IMR-90 (cell line): ENCODE results near the gene DBNL. TPM values are rescaled to one million over a fixed set of nuclear protein-coding genes. Genes with fewer than 3 reads are reported as not detected.
A peak's percentile ranks its signal among the peaks of the same experiment; 100 is the strongest.

Source experiments
- ATAC-seq: fragments of 200-7000 bp; cut with Tn5 transposase; 2 replicates; pipeline ENCODE4 v1.9.1; 2020; ENCODE audit warnings: low read depth, mild to moderate bottlenecking, moderate library complexity
- BruUV-seq: library from RNA; stranded (reverse); fragments of 400-500 nt; replicated peaks from 2 replicates; lab custom pipeline; 2021; lab: Mats Ljungman, UMichigan
- CTCF ChIA-PET: fragments of 300-600 bp; formaldehyde crosslinking; extraction: SDS; loops from one replicate; lab custom pipeline; 2021; ENCODE audit warnings: antibody characterized with exemption; lab: Yijun Ruan, JAX
- POLR2A ChIA-PET: fragments of 300-600 bp; sonication (Branson Sonifier 250); formaldehyde crosslinking; loops from one replicate; lab custom pipeline; 2022; ENCODE audit warnings: antibody characterized with exemption; ENCODE audit not compliant: unreplicated experiment; lab: Charles Lee
- DNase-seq: peaks from one replicate; pipeline ENCODE4 v3.0.0; 2013
- H2AFZ ChIP-seq: replicated peaks from 2 replicates; pipeline ENCODE3; 2013; ENCODE audit warnings: low read length, mild to moderate bottlenecking; ENCODE audit not compliant: poor library complexity
- H2AK5ac ChIP-seq: 2 replicates; pipeline ENCODE4 v1.6.1; 2013; ENCODE audit warnings: low read depth, low read length, inconsistent platforms
- H2AK9ac ChIP-seq: replicated peaks from 2 replicates; pipeline ENCODE3; 2013; ENCODE audit warnings: mild to moderate bottlenecking, low read depth, low read length, moderate library complexity; ENCODE audit not compliant: poor library complexity
- H2BK120ac ChIP-seq: 2 replicates; pipeline ENCODE4 v1.6.1; 2013; ENCODE audit warnings: low read depth, low read length, inconsistent platforms
- H2BK15ac ChIP-seq: 3 replicates; pipeline ENCODE4 v1.6.1; 2013; ENCODE audit warnings: low read depth, low read length, inconsistent platforms
- H2BK20ac ChIP-seq: 2 replicates; pipeline ENCODE4 v1.6.1; 2013; ENCODE audit warnings: low read depth, mild to moderate bottlenecking, inconsistent platforms, low read length, moderate library complexity
- H2BK5ac ChIP-seq: 2 replicates; pipeline ENCODE4 v1.6.1; 2013; ENCODE audit warnings: mild to moderate bottlenecking, low read depth, low read length, inconsistent platforms; ENCODE audit not compliant: poor library complexity, severe bottlenecking
- H3K14ac ChIP-seq: replicated peaks from 2 replicates; pipeline ENCODE4 v1.6.1; 2013; ENCODE audit warnings: low read depth, low read length, inconsistent platforms
- H3K18ac ChIP-seq: 2 replicates; pipeline ENCODE4 v1.6.1; 2013; ENCODE audit warnings: low read depth, low read length, control low read depth
- H3K23ac ChIP-seq: 2 replicates; pipeline ENCODE4 v1.6.1; 2013; ENCODE audit warnings: low read depth, low read length, inconsistent platforms
- H3K27ac ChIP-seq: 2 replicates; pipeline ENCODE4 v1.5.1; 2013; ENCODE audit warnings: mild to moderate bottlenecking, control low read depth, low read length; ENCODE audit not compliant: insufficient read depth
- H3K27me3 ChIP-seq: 2 replicates; pipeline ENCODE4 v1.6.1; 2013; ENCODE audit warnings: low read length; ENCODE audit not compliant: control insufficient read depth, insufficient read depth
- H3K36me3 ChIP-seq: 2 replicates; pipeline ENCODE4 v1.6.1; 2013; ENCODE audit warnings: low read length, mixed read lengths; ENCODE audit not compliant: control insufficient read depth, insufficient read depth
- H3K4ac ChIP-seq: 2 replicates; pipeline ENCODE4 v1.6.1; 2013; ENCODE audit warnings: low read depth, low read length, inconsistent platforms
- H3K4me1 ChIP-seq: 2 replicates; pipeline ENCODE4 v1.6.1; 2013; ENCODE audit warnings: low read length, mixed read lengths; ENCODE audit not compliant: control insufficient read depth, insufficient read depth
- H3K4me2 ChIP-seq: 2 replicates; pipeline ENCODE4 v1.6.1; 2013; ENCODE audit warnings: low read depth, mild to moderate bottlenecking, control low read depth, low read length, moderate library complexity
- H3K4me3 ChIP-seq: 2 replicates; pipeline ENCODE4 v1.5.1; 2013; ENCODE audit warnings: low read depth, mild to moderate bottlenecking, control low read depth, low read length, moderate library complexity; ENCODE audit not compliant: insufficient read depth
- H3K56ac ChIP-seq: 2 replicates; pipeline ENCODE4 v1.6.1; 2013; ENCODE audit warnings: low read length, inconsistent platforms; ENCODE audit not compliant: insufficient read depth; ENCODE audit errors: extremely low read depth
- H3K79me1 ChIP-seq, 2 experiments: 2 replicates each; pipeline ENCODE4 v1.6.1; 2013; ENCODE audit warnings: low read length in 2 of 2, inconsistent platforms in 1 of 2, low read depth in 1 of 2
- H3K9ac ChIP-seq: 2 replicates; pipeline ENCODE4 v1.6.1; 2013; ENCODE audit warnings: low read depth, low read length, control low read depth
- H3K9me1 ChIP-seq: 2 replicates; pipeline ENCODE4 v1.6.1; 2013; ENCODE audit warnings: low read length, inconsistent platforms; ENCODE audit not compliant: insufficient read depth
- H3K9me3 ChIP-seq: 2 replicates; pipeline ENCODE4 v1.6.1; 2013; ENCODE audit warnings: low read length; ENCODE audit not compliant: control insufficient read depth, insufficient read depth
- H4K20me1 ChIP-seq: 2 replicates; pipeline ENCODE4 v1.6.1; 2013; ENCODE audit warnings: low read length, inconsistent platforms; ENCODE audit not compliant: insufficient read depth
- H4K5ac ChIP-seq: 2 replicates; pipeline ENCODE4 v1.6.1; 2013; ENCODE audit warnings: mild to moderate bottlenecking, low read depth, low read length, control low read depth
- H4K8ac ChIP-seq, 2 experiments: 2 replicates each; pipeline ENCODE4 v1.6.1; 2013; ENCODE audit warnings: low read depth in 2 of 2, low read length in 2 of 2, control low read depth in 1 of 2, inconsistent platforms in 1 of 2
- H4K91ac ChIP-seq: 2 replicates; pipeline ENCODE4 v1.6.1; 2013; ENCODE audit warnings: low read depth, low read length, inconsistent platforms; ENCODE audit not compliant: insufficient read depth
- BHLHE40 ChIP-seq: fragments of 150-350 bp; IDR thresholded peaks from 2 replicates; pipeline ENCODE4 v1.6.1; 2016; ENCODE audit warnings: mild to moderate bottlenecking, low read depth, low read length
- CEBPB ChIP-seq: IDR thresholded peaks from 2 replicates; pipeline ENCODE4 v1.6.1; 2012; ENCODE audit warnings: low read depth, low read length, improper control_type of control experiment
- MXI1 ChIP-seq: IDR thresholded peaks from 2 replicates; pipeline ENCODE4 v1.6.1; 2012; ENCODE audit warnings: low read depth, mild to moderate bottlenecking, low read length, moderate library complexity, borderline replicate concordance
- POLR2A ChIP-seq: IDR thresholded peaks from 2 replicates; pipeline ENCODE4 v1.6.1; 2012; ENCODE audit warnings: mild to moderate bottlenecking, low read depth, low read length
- RAD21 ChIP-seq: IDR thresholded peaks from 2 replicates; pipeline ENCODE4 v1.6.1; 2012; ENCODE audit warnings: low read length, improper control_type of control experiment
- RCOR1 ChIP-seq: IDR thresholded peaks from 2 replicates; pipeline ENCODE4 v1.6.1; 2012; ENCODE audit warnings: mild to moderate bottlenecking, low read length, improper control_type of control experiment; ENCODE audit not compliant: insufficient replicate concordance
- RFX5 ChIP-seq: IDR thresholded peaks from 2 replicates; pipeline ENCODE4 v1.8.0; 2012; ENCODE audit warnings: low read depth, mild to moderate bottlenecking, low read length, moderate library complexity
- SMC3 ChIP-seq: fragments of 150-350 bp; IDR thresholded peaks from 2 replicates; pipeline ENCODE4 v1.6.1; 2016; ENCODE audit warnings: low read depth, mild to moderate bottlenecking, antibody characterized with exemption, low read length, moderate library complexity
- WGBS, 2 experiments: methylation state at CpG; one replicate each; pipeline versions ENCODE4 v1.1.5 to v1.1.7; 2013; ENCODE audit warnings: missing lambda C conversion rate in 2 of 2; ENCODE audit not compliant: insufficient read length in 1 of 2; ENCODE audit errors: extremely low coverage in 2 of 2; 5-methylcytosine and 5-hydroxymethylcytosine counted together
- dilution Hi-C: fragments of 300-500 bp; cut with HindIII; formaldehyde crosslinking; loops from one replicate; pipeline ENCODE4 v1.14.3; 2018; ENCODE audit warnings: low sequenced_read_pairs; ENCODE audit not compliant: unreplicated experiment
- in situ Hi-C: fragments of 300-500 bp; cut with MboI; formaldehyde crosslinking; loops from 3 replicates; pipeline ENCODE4 v1.14.3; 2019; ENCODE audit warnings: low sequenced_read_pairs, inconsistent platforms, mixed read lengths
- intact Hi-C: fragments of 100-400 bp; cut with micrococcal nuclease; formaldehyde crosslinking; loops from 2 replicates; pipeline ENCODE4 v1.10.0; 2022
- polyA plus RNA-seq, 3 experiments: library from polyadenylated mRNA; depleted of rRNA; stranded (reverse); fragments of >200 nt; gene quantifications; 2 replicates each; pipeline ENCODE4 v1.2.3, GENCODE V29; 2012; ENCODE audit warnings: low replicate concordance in 1 of 3
- total RNA-seq: library from RNA; depleted of rRNA; stranded (reverse); fragments of >200 nt; gene quantifications from 2 replicates; pipeline ENCODE4 v1.2.3, GENCODE V29; 2012
- TF ChIP-seq, protein P1 (sequence below): fragments of 150-350 bp; IDR thresholded peaks from 2 replicates; pipeline ENCODE4 v1.6.1; 2017; ENCODE audit warnings: mild to moderate bottlenecking, antibody characterized with exemption, low read length, low read depth

The DBNL gene
- total and polyA plus RNA-seq, 2 of the 4 experiments (the other 2 are of a cell fraction): 157 to 179 TPM

DNA sequence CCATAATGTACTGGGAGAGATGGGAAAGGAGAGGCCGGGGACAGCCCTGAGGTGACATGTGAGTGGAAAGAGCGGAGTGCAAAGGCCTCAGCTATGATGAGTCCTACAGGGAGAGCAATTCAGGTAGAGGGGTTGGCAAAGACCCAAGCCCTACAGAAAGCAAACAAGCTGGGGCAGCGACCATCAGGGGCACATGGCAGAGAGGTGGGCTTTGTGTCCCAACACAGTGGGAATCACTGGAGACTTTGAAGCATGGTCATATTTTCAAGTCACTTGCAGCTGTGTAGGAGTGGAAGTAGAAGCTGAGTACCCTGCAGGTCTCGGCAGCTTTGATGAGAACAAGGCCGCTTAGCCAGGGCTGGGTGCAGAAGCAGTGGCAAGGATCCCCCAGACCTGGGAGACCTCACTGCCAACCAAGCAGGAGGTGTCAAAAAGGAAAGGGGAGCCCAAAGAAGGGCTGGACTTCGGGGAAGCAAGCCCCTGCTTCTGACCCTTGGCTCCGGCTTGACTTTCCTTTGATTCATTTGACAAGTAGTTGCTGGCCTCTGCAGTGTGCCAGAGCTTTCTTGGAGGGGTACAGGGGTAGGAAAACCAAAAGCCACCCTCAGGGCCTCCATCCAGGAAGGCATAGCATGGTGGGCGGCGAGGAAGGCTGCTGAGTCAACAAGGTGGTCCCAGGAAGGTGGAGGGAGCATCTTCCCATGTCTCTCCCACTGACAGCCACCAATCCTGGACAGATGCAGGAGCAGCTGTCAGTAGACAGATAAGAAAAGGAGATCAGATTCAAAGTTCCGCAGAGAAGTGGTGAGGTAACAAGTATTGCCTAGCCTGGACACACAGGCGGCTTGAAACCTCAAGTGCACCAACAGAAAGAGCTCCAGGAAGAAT is 22.8 kb downstream of the DBNL start:
- no peak overlapping the region for H2BK5ac ChIP-seq
- no TSS peak for BruUV-seq
- no peak overlapping the region for H3K27ac ChIP-seq
- ATAC-seq: no peak
- no peak overlapping the region for H4K5ac ChIP-seq
- H2AK9ac ChIP-seq: peak overlapping the region; percentile 61
- 0 out of 2 replicates have a peak overlapping the region, but pooled peaks have one; percentile 9 for H3K23ac ChIP-seq
- H3K18ac ChIP-seq: no peak overlapping the region
- no peak overlapping the region for H3K14ac ChIP-seq
- peaks cover 18% of the 10 kb centered on the region for H4K20me1 ChIP-seq
- in situ Hi-C loops: loop anchor here (5.0 kb wide), 1 partner anchor 130 kb away; no protein-coding TSS in a partner anchor
- WGBS, 2 experiments: 77% methylated on average over 3 of the region's 11 CpGs; no CpG with 5 or more reads in 1 of the 2 experiments
- no peak overlapping the region for H4K8ac ChIP-seq
- H2AK5ac ChIP-seq: no peak overlapping the region
- TF ChIP-seq SMC3 (no peak), RAD21 (no peak), RCOR1 (no peak), RFX5 (no peak), CEBPB (no peak), POLR2A (no peak; the same call in 1 of the 2 replicates), MXI1 (no peak), BHLHE40 (no peak)
- TF ChIP-seq, protein P1, sequence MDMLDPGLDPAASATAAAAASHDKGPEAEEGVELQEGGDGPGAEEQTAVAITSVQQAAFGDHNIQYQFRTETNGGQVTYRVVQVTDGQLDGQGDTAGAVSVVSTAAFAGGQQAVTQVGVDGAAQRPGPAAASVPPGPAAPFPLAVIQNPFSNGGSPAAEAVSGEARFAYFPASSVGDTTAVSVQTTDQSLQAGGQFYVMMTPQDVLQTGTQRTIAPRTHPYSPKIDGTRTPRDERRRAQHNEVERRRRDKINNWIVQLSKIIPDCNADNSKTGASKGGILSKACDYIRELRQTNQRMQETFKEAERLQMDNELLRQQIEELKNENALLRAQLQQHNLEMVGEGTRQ: no peak
- H3K9me3 ChIP-seq: no peaks in the 10 kb centered on the region
- no peak overlapping the region for H2BK20ac ChIP-seq
- no peak overlapping the region for H3K4ac ChIP-seq
- no peak overlapping the region for H2BK15ac ChIP-seq
- ChIA-PET CTCF (interaction anchor here (0.5 to 0.9 kb wide), 2 partner anchors 47 to 240 kb away, joined by 3 to 5 read pairs; no protein-coding TSS in a partner anchor), POLR2A (no interaction called here)
- H3K4me3 ChIP-seq: no peak overlapping the region
- no peaks in the 10 kb centered on the region for H3K79me1 ChIP-seq
- H3K9me1 ChIP-seq: no peaks in the 10 kb centered on the region; the same call in 1 of the 2 replicates
- no peak overlapping the region for H4K91ac ChIP-seq
- intact Hi-C loops: no loop called here
- H3K4me2 ChIP-seq: no peak overlapping the region
- no peak for DNase-seq
- H2AFZ ChIP-seq: no peak overlapping the region
- H3K9ac ChIP-seq: no peak overlapping the region
- dilution Hi-C loops: no loop called here
- H3K36me3 ChIP-seq: no peaks in the 10 kb centered on the region
- H3K56ac ChIP-seq: no peak overlapping the region
- peaks cover 14% of the 10 kb centered on the region for H3K4me1 ChIP-seq
- H3K27me3 ChIP-seq: no peaks in the 10 kb centered on the region
- no peak overlapping the region for H2BK120ac ChIP-seq
